Gastrocnemius medialis (tissue), 4 donors: ENCODE results near the gene GIMAP8. TPM values are rescaled to one million over a fixed set of nuclear protein-coding genes. Genes with fewer than 3 reads are reported as not detected.

ENCODE experiments used
- ATAC-seq, 2 donors: fragments of 150-250 bp; one replicate each; pipeline ENCODE4 v1.9.1; 2016
- DNase-seq, 2 donors: peaks; one replicate each; pipeline ENCODE4 v3.0.0-alpha.2; 2019
- H3K27ac ChIP-seq, 4 donors: fragments of 200-600 bp; sonication (generic); 1 replicate in 1 of 4; 2 replicates in 3 of 4; pipeline ENCODE4 v1.5.1; 2016 to 2018; ENCODE audit warnings: mild to moderate bottlenecking in 2 of 4, moderate library complexity in 1 of 4
- H3K27me3 ChIP-seq, 3 donors: fragments of 200-600 bp; sonication (generic) in 2 of 3; 1 replicate in 1 of 3; 2 replicates in 2 of 3; pipeline versions ENCODE4 v1.5.1 to v1.6.0; 2016 to 2019; ENCODE audit warnings: mild to moderate bottlenecking in 1 of 3, moderate library complexity in 1 of 3
- H3K36me3 ChIP-seq, 2 donors: fragments of 200-600 bp; sonication (generic) in 1 of 2; one replicate each; pipeline ENCODE4 v1.5.1; 2017 to 2018
- H3K4me1 ChIP-seq, 2 donors: fragments of 200-600 bp; sonication (generic) in 1 of 2; one replicate each; pipeline ENCODE4 v1.5.1; 2016 to 2017; ENCODE audit warnings: mild to moderate bottlenecking in 2 of 2
- H3K4me3 ChIP-seq, 4 donors: fragments of 200-600 bp; sonication (generic) in 3 of 4; 1 replicate in 1 of 4; 2 replicates in 3 of 4; pipeline ENCODE4 v1.5.1; 2016 to 2019; ENCODE audit warnings: mild to moderate bottlenecking in 2 of 4
- H3K9me3 ChIP-seq, 3 donors: fragments of 200-600 bp; sonication (generic) in 2 of 3; 1 replicate in 1 of 3; 2 replicates in 2 of 3; pipeline ENCODE4 v1.5.1; 2016 to 2019
- POLR2A ChIP-seq, 2 donors: fragments of 450-650 bp; IDR thresholded peaks; one replicate each; pipeline ENCODE4 v1.6.1; 2017; ENCODE audit warnings: antibody characterized with exemption in 2 of 2, mild to moderate bottlenecking in 2 of 2, moderate library complexity in 2 of 2
- in situ Hi-C, 4 donors: fragments of 200-750 bp; cut with MboI; loops; one replicate each; pipeline versions ENCODE4 v1.15.0 to v1.8.0; 2017; ENCODE audit warnings: low sequenced_read_pairs in 4 of 4
- intact Hi-C: fragments of 100-400 bp; cut with DNase I; formaldehyde crosslinking; loops from one replicate; pipeline ENCODE4 v1.15.1; 2023; ENCODE audit warnings: low total_unique reads
- total RNA-seq, 4 donors: library from RNA; depleted of rRNA; stranded (reverse); fragments of >200 nt; gene quantifications; one replicate each; pipeline versions ENCODE4 v1.1.0 to v1.2.3, GENCODE V29; 2016
- TF ChIP-seq, protein P1 (sequence below), 5 experiments: fragments of 450-650 bp in 3 of 5; fragments of 200-600 bp in 2 of 5; sonication (generic) in 2 of 5; IDR thresholded peaks in 4 of 5; conservative IDR thresholded peaks in 1 of 5; 1 replicate in 4 of 5; 2 replicates in 1 of 5; pipeline ENCODE4 v1.5.1; 2016 to 2019; ENCODE audit warnings: antibody characterized with exemption in 5 of 5, mild to moderate bottlenecking in 3 of 5, moderate library complexity in 3 of 5

Gene GIMAP8
- 10 to 100 TPM in 1 of 4 donors, 1 to 10 TPM in 3; 5.4 to 10.4 (median 7.1) TPM for total RNA-seq

DNA sequence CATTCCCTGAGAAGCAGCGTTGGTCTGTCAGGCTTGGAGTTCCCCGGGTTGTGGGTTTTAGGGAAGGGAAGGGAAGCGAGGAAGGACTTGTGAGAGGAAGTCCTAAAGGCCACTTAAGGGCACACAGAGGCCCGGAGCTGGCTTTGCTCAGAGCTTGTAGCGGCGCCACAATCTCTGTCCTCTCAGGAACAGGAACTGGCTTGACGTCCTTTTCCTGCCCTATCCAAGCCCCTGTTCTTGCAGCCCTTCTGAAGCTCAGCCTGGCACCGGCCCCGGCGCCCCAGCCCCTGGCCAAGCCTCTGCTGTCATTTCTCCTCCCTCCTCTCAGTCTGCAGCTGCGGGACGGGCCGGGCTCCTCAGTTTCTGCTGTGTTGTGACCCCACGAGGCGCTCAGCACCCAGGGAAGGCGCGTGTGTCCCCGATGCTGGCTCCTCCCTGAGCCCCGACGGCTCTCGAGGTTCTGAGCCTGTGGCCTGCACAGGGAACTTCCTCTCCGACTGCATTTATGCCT, at the start of gene GIMAP8:
Gene GIMAP8, plus strand, starts transcription at position 140 of the 511 bp plus-strand sequence. CDS start 16,069 bp downstream, outside the sequence.
- in situ Hi-C loops = no loop called here
- DNase-seq (peak; percentile 35 to 46), ATAC-seq (peak; percentile 47 to 75)
- Histone ChIP-seq H3K9me3 (no peaks in the 10 kb centered on the region), H3K4me1 (no peaks in the 10 kb centered on the region), H3K27me3 (peaks cover 0 to 12% (median 7%) of the 10 kb centered on the region in 3 donors), H3K36me3 (no peaks in the 10 kb centered on the region), H3K4me3 (peak within 1 kb of the TSS; percentile 44 to 59 (median 51)), H3K27ac (peak within 1 kb of the TSS; percentile 54 to 78 (median 74))
- intact Hi-C loops = no loop called here
- TF ChIP-seq POLR2A (IDR thresholded peaks at IDR 0.05) = peak in 1 of 2 donors; percentile 18
- TF ChIP-seq, protein P1, sequence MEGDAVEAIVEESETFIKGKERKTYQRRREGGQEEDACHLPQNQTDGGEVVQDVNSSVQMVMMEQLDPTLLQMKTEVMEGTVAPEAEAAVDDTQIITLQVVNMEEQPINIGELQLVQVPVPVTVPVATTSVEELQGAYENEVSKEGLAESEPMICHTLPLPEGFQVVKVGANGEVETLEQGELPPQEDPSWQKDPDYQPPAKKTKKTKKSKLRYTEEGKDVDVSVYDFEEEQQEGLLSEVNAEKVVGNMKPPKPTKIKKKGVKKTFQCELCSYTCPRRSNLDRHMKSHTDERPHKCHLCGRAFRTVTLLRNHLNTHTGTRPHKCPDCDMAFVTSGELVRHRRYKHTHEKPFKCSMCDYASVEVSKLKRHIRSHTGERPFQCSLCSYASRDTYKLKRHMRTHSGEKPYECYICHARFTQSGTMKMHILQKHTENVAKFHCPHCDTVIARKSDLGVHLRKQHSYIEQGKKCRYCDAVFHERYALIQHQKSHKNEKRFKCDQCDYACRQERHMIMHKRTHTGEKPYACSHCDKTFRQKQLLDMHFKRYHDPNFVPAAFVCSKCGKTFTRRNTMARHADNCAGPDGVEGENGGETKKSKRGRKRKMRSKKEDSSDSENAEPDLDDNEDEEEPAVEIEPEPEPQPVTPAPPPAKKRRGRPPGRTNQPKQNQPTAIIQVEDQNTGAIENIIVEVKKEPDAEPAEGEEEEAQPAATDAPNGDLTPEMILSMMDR (IDR thresholded peaks at IDR 0.05 in 4 of 5, conservative IDR thresholded peaks at IDR 0.05 in 1 of 5) = no peak

DNA sequence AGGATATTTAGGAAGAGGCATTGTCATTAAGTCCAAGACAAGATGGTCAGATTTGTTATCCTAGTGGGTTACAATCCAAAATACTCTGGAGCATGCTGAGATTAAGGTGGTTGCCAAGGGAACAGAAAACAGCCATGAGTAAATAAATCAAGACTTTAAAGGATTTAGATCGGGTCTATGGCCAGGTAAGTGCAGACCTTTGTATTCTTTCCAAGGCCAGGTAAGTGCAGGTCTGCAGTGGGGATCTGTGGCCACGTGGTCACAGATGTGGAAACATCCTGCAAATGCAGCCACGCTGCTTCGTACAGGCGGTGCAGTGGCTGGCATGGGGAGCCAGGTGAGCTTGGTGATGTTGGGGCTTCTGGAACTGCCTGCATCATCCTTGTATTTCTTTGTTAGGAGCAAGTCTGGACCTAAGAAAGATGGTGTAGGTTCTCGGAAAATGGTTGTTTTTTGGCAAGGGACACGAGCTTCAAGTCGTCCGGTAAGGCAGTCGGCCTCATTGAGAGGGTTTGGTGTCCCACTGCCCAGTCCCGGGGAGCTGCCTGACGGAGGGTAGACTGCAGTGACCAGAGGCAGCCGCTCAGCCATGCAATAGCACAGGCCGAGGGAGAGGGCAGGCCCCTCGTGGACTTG, 49.5 kb upstream of the GIMAP8 start:
- H3K4me1 ChIP-seq = peaks cover 5 to 12% of the 10 kb centered on the region in 2 donors
- TF ChIP-seq POLR2A (IDR thresholded peaks at IDR 0.05) = no peak
- TF ChIP-seq, protein P1 (IDR thresholded peaks at IDR 0.05 in 4 of 5, conservative IDR thresholded peaks at IDR 0.05 in 1 of 5) = no peak
- DNase-seq (no peak), ATAC-seq (no peak)
- no peaks in the 10 kb centered on the region for H3K27me3 ChIP-seq
- H3K4me3 ChIP-seq = no peak overlapping the region
- intact Hi-C loops (loop anchor here (10.0 kb wide), 1 partner anchor 624 kb away; the partner anchor contains the start of genes ABCB8 and ATG9B), in situ Hi-C loops (loop anchor here in 2 of 4 donors (25.0 kb wide), 1 partner anchor 114 kb away; no protein-coding TSS in a partner anchor)
- H3K9me3 ChIP-seq = no peaks in the 10 kb centered on the region
- no peaks in the 10 kb centered on the region for H3K36me3 ChIP-seq
- H3K27ac ChIP-seq = no peak overlapping the region

DNA sequence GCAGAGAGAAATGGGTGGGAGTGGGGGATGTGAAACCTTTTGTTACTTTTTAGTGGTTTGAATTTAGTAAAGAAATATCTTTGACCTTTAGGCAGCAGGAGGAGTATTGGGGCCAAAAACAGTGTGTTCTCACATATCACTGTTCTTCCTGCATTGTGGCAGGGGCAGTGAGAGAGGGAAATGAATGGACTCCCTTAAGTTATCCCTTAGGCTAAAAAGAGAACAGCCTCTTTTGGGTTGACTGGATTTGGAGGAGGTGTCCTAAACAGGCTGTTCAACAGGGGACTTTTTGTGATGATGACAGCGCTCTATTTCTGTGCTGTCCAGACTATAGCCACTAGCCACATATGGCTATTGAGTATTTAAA, 49.0 kb upstream of the GIMAP8 start:
- Histone ChIP-seq H3K4me3 (no peak overlapping the region), H3K36me3 (no peaks in the 10 kb centered on the region), H3K27me3 (no peaks in the 10 kb centered on the region), H3K4me1 (peaks cover 5 to 12% of the 10 kb centered on the region in 2 donors), H3K27ac (no peak overlapping the region), H3K9me3 (no peaks in the 10 kb centered on the region)
- in situ Hi-C loops = loop anchor here in 2 of 4 donors (25.0 kb wide), 1 partner anchor 114 kb away; no protein-coding TSS in a partner anchor
- DNase-seq (no peak), ATAC-seq (no peak)
- intact Hi-C loops = loop anchor here (10.0 kb wide), 1 partner anchor 623 kb away; the partner anchor contains the start of genes ABCB8 and ATG9B
- no peak for TF ChIP-seq POLR2A (IDR thresholded peaks at IDR 0.05)
- TF ChIP-seq, protein P1 (IDR thresholded peaks at IDR 0.05 in 4 of 5, conservative IDR thresholded peaks at IDR 0.05 in 1 of 5) = no peak

DNA sequence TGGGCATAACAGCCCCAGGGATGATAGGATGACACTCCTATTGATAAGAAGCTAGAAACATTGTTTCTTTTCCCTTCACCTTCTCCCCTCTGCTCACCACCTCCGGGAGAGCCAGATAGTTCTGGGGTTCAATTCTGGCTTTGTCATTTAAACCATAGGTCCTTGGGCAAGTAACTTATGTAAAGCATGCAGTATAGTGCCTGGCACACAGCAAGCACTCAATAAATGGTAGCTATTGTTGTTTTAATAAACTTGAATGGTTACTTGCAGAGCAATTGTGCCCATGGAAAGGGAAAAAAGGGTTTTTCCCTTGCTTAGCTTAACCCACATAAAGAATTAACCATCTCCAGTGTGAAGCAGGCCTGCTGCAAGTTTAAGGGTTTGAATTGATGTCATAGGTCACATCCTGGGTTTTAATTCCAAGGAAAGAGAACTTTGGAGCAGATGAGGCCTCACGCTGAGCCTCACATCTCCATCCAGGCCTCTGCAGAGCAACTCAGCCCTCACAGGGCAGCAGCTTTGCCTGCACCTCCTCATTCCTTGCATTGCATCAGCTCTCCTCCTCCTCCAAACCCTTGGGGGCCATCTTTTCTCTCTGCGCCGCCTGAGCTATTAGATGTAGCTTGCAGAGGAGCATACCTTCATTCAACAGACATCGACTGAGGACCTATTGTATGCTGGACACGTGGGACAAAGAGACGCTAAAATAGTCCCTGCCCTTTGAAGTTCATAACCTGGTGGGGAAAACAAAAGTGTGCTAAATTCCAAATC, 48.4 kb upstream of the GIMAP8 start:
- no peak overlapping the region for H3K27ac ChIP-seq
- no peaks in the 10 kb centered on the region for H3K27me3 ChIP-seq
- in situ Hi-C loops (loop anchor here in 2 of 4 donors (25.0 kb wide), 1 partner anchor 115 kb away; no protein-coding TSS in a partner anchor), intact Hi-C loops (loop anchor here (10.0 kb wide), 1 partner anchor 623 kb away; the partner anchor contains the start of genes ABCB8 and ATG9B)
- TF ChIP-seq, protein P1 (IDR thresholded peaks at IDR 0.05 in 4 of 5, conservative IDR thresholded peaks at IDR 0.05 in 1 of 5) = no peak
- no peak for TF ChIP-seq POLR2A (IDR thresholded peaks at IDR 0.05)
- DNase-seq (no peak), ATAC-seq (no peak)
- H3K36me3 ChIP-seq = no peaks in the 10 kb centered on the region
- peaks cover 5 to 12% of the 10 kb centered on the region in 2 donors for H3K4me1 ChIP-seq
- no peaks in the 10 kb centered on the region for H3K9me3 ChIP-seq
- H3K4me3 ChIP-seq = no peak overlapping the region
